ENCODE data around the gene AMTN.

The AMTN gene

GRCh38 chr4:70577220-70577927, 59.0 kb downstream of the AMTN start:
- ChIA-PET POLR2A (no interaction called here), CTCF (no interaction called here)
- no peaks in the 10 kb centered on the region for H3K9me3 ChIP-seq (ENCODE audit: control insufficient read depth, insufficient read depth, low read depth, low read length)
- no peak overlapping the region for H3K4me3 ChIP-seq (ENCODE audit: low read depth, low read length)
- no peaks in the 10 kb centered on the region for H3K4me1 ChIP-seq (ENCODE audit: control insufficient read depth, insufficient read depth, low read length)
- TF ChIP-seq SP7 (tag by site-specific recombination; IDR thresholded peaks at IDR 0.05) (peak; percentile 24; the same call in 1 of the 2 replicates), ZNF654 (tag by site-specific recombination; IDR thresholded peaks at IDR 0.05; ENCODE audit: low read depth) (no peak), TCF7L2 (IDR thresholded peaks at IDR 0.05; ENCODE audit: borderline replicate concordance, low read depth, low read length) (peak; percentile 80)
- H3K27ac ChIP-seq (ENCODE audit: extremely low read depth, low read depth, low read length), result no peak overlapping the region
- no peaks in the 10 kb centered on the region for H3K36me3 ChIP-seq (ENCODE audit: control insufficient read depth in 2 of 2, insufficient read depth in 1 of 2, low read length in 2 of 2)

GRCh38 chr4:70581980-70582379, 63.6 kb downstream of the AMTN start:
- H3K4me3 ChIP-seq (ENCODE audit: low read depth, low read length), result no peak overlapping the region
- no peaks in the 10 kb centered on the region for H3K4me1 ChIP-seq (ENCODE audit: control insufficient read depth, insufficient read depth, low read length)
- H3K27ac ChIP-seq (ENCODE audit: extremely low read depth, low read depth, low read length), result no peak overlapping the region
- ChIA-PET POLR2A (no interaction called here), CTCF (interaction anchor here (0.7 to 1.0 kb wide), 2 partner anchors 66 to 737 kb away, joined by 3 read pairs; no protein-coding TSS in a partner anchor)
- H3K36me3 ChIP-seq (ENCODE audit: control insufficient read depth in 2 of 2, insufficient read depth in 1 of 2, low read length in 2 of 2), result no peaks in the 10 kb centered on the region
- TF ChIP-seq KLF8 (tag by site-specific recombination; IDR thresholded peaks at IDR 0.05) (no peak), PRDM2 (tag by site-specific recombination; IDR thresholded peaks at IDR 0.05; ENCODE audit: borderline replicate concordance) (no peak), WT1 (tag by site-specific recombination; IDR thresholded peaks at IDR 0.05) (no peak), ZNF792 (tag by site-specific recombination; IDR thresholded peaks at IDR 0.05) (no peak), REPIN1 (tag by site-specific recombination; IDR thresholded peaks at IDR 0.05; ENCODE audit: low read depth) (no peak), ZNF626 (tag by site-specific recombination; IDR thresholded peaks at IDR 0.05) (no peak), MZF1 (tag by site-specific recombination; IDR thresholded peaks at IDR 0.05; ENCODE audit: borderline replicate concordance) (no peak), HOXD13 (CRISPR knock-in tag; IDR thresholded peaks at IDR 0.05; ENCODE audit: borderline replicate concordance) (no peak), ZNF354C (tag by site-specific recombination; IDR thresholded peaks at IDR 0.05; ENCODE audit: borderline replicate concordance, low read depth) (no peak), ZNF529 (tag by site-specific recombination; IDR thresholded peaks at IDR 0.05; ENCODE audit: insufficient replicate concordance) (no peak), ZNF677 (tag by site-specific recombination; IDR thresholded peaks at IDR 0.05) (no peak), HOXA7 (CRISPR knock-in tag; IDR thresholded peaks at IDR 0.05; ENCODE audit: borderline replicate concordance) (no peak), BCL6B (tag by site-specific recombination; IDR thresholded peaks at IDR 0.05) (no peak)
- TF ChIP-seq, protein P1, sequence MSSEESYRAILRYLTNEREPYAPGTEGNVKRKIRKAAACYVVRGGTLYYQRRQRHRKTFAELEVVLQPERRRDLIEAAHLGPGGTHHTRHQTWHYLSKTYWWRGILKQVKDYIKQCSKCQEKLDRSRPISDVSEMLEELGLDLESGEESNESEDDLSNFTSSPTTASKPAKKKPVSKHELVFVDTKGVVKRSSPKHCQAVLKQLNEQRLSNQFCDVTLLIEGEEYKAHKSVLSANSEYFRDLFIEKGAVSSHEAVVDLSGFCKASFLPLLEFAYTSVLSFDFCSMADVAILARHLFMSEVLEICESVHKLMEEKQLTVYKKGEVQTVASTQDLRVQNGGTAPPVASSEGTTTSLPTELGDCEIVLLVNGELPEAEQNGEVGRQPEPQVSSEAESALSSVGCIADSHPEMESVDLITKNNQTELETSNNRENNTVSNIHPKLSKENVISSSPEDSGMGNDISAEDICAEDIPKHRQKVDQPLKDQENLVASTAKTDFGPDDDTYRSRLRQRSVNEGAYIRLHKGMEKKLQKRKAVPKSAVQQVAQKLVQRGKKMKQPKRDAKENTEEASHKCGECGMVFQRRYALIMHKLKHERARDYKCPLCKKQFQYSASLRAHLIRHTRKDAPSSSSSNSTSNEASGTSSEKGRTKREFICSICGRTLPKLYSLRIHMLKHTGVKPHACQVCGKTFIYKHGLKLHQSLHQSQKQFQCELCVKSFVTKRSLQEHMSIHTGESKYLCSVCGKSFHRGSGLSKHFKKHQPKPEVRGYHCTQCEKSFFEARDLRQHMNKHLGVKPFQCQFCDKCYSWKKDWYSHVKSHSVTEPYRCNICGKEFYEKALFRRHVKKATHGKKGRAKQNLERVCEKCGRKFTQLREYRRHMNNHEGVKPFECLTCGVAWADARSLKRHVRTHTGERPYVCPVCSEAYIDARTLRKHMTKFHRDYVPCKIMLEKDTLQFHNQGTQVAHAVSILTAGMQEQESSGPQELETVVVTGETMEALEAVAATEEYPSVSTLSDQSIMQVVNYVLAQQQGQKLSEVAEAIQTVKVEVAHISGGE (tag by site-specific recombination; conservative IDR thresholded peaks at IDR 0.05; ENCODE audit: low read depth), result no peak
- H3K9me3 ChIP-seq (ENCODE audit: control insufficient read depth, insufficient read depth, low read depth, low read length), result no peaks in the 10 kb centered on the region
